GM18861 (cell line): ENCODE results near the gene PTEN.
"Not testable (repeated sequence)": the region's sequence is repeated elsewhere in the genome, so short reads cannot be mapped to it uniquely, and the experiment has no call there.

Experiments
- ATAC-seq: cut with Tn5 transposase; IDR thresholded peaks from one replicate; pipeline ENCODE4 v1.9.1; 2021; ENCODE audit not compliant: unreplicated experiment

PTEN gene

DNA sequence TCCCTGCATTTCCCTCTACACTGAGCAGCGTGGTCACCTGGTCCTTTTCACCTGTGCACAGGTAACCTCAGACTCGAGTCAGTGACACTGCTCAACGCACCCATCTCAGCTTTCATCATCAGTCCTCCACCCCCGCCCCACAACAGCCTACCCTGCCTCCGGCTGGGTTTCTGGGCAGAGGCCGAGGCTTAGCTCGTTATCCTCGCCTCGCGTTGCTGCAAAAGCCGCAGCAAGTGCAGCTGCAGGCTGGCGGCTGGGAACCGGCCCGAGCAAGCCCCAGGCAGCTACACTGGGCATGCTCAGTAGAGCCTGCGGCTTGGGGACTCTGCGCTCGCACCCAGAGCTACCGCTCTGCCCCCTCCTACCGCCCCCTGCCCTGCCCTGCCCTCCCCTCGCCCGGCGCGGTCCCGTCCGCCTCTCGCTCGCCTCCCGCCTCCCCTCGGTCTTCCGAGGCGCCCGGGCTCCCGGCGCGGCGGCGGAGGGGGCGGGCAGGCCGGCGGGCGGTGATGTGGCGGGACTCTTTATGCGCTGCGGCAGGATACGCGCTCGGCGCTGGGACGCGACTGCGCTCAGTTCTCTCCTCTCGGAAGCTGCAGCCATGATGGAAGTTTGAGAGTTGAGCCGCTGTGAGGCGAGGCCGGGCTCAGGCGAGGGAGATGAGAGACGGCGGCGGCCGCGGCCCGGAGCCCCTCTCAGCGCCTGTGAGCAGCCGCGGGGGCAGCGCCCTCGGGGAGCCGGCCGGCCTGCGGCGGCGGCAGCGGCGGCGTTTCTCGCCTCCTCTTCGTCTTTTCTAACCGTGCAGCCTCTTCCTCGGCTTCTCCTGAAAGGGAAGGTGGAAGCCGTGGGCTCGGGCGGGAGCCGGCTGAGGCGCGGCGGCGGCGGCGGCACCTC, at the start of gene PTEN, which contains the start of gene KLLN:
TSS of gene PTEN (plus strand) at position 573 of the 891 bp plus-strand sequence. CDS start 845 bp downstream, outside the sequence.
TSS of gene KLLN (minus strand) at position 481 of the 891 bp plus-strand sequence. CDS start 1,046 bp downstream, outside the sequence.
- ATAC-seq, result peak; percentile 30

DNA sequence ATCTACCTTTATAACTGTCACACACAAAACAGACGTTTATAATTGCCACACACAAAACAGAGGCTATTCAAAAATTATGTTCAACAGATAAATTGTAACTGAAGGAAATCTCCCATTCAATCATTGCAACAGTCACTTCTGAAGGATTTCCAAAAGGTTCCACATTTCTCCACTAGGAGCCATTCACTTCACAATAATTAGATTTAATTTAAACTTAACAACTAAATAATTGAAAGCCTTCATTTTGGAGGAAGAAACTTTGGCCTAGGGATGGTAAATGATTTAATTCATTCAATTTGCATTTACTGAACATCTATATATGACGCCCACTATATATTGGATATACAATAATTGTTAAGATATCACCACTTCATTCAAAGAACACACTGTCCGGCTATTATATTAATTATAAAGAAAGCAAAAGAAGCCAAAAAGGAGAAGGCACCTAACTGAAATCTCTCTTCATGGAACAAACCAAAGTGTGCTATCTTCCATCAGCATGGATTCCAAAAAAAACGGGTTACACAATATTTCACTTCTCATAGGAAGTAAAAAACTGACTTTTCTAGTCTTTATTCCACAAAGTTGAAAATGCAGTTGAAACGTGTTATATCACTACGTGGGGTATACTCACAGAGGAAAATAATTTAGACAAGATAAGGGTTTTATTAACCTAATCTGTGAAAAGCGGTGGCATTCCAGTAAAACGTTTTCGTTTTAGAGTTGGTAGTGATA, 47.1 kb upstream of the PTEN start:
- ATAC-seq, result no peak

DNA sequence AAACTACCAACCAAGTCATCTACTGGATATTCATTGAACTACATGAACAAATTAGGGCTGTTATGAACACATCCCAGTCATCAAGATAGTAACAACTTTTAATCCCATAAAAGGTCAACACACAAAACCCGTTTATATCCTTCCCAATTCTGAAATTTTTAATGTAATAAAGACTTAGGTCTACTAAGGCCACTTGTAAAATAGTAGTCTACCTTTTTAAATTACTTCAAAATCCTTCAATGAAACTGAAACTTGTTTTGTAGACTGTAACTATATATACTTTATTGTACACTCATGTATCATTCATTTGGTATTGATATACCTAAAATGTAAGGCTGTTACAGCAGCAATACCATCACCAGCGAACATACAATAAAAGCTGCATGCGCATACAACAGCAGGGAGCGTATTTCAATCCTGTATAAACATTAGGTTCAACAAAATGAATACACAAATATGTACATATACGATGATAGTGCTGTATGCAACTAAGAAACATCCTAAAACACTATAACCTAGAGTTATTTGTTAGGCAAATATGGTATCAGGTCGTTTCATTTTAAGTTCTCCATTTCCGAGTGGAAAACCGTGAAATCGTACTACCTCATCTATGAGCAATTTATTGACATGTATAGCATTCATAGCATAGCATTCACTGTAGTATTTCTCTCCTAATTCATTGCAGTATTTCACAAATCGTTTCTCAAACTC, 46.4 kb upstream of the PTEN start:
- no peak for ATAC-seq

DNA sequence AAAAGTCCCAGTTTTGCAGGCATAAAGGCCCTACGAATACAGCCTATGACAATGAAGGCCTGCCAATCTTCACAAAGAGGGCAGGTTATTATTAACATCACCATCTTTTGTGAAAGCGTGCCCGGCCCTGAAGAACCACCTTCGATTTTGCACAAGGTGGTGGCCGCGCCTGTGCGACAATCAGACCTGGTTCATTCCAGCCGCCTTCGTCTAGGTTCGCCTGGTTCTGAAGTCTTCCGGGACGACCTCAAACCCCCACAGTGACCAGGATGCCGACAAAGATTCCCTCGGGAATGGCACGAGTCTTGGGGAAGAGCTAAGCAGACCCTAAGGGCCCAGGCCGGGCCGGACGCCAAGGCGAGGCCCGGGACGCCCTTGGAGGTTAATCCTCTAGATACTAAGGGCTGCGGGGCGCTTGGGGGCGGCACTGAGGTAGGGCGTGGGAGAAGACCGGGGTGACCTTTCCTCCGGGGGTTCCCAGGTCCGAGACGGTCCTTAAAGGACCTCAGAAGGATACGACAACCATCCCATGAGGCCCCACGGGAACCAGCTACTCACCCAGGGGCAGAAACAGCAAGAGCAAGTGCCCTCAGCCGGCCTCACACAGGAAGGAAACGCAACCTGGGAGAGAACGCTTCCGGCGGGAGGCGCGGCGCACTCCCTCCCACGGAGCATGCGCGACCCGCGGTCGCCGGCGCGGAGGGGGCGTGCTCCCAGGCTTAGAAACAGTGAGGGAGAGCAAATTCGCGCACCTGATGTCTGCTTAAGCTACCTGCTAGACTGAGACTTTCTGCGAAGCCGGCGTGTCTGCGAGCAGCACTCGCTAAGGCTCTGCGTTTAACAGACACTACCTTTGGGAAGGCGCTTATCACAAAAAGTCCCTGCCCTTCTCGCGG, 45.6 kb upstream of the PTEN start, which contains the start of gene ATAD1:
TSS of gene ATAD1 (minus strand) at position 618 of the 896 bp plus-strand sequence. CDS start 3,627 bp downstream, outside the sequence.
- ATAC-seq, result peak; percentile 57

DNA sequence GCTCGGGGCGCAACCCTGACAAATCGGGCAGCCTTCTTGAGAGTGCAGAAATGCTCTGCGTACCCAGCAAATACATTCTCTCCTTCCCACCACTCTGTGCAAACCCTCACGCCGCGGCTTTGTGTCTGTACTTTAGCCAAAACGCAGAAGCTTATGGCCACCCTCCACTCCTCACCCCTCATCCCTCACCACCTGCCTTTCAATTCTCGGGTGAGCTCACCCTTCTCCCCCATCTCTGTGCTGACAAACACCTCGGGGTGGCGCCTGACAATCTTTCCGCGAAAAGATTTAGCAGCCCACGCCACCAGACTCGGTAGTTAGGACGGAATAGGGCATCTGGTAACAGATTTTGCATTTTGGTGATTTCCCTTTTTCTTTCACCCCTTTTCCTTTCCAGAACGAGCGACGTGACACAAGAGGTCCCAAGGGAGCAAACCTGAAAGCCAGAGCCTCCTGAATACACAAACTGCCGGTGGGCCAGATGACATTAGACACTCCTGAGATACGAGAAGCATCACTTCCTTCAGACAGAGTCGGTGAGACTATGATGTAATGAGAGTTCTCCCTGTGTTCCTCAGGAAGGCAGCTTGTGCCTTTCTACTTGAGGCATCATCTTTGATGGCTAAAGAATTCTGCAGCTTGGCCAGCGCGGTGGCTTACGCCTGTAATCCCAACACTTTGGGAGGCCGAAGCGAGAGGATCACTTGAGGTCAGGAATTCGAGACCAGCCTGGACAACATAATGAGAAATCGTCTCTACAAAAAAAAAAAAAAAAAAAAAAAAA, 44.7 kb upstream of the PTEN start:
- peak; percentile 46 for ATAC-seq

DNA sequence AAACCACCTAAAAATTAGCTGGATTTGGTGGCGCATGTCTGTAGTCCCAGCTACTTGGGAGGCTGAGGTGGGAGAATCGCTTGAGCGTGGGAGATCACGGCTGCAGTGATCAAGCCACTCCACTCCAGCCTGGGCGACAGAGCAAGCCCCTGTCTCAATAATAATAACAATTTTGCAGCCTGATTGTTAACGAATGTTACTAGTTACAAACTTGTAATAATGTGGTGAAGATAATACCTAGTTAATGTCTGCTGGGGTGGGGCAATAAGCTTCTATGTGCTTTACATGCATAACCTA, 44.2 kb upstream of the PTEN start:
- ATAC-seq, result no peak

DNA sequence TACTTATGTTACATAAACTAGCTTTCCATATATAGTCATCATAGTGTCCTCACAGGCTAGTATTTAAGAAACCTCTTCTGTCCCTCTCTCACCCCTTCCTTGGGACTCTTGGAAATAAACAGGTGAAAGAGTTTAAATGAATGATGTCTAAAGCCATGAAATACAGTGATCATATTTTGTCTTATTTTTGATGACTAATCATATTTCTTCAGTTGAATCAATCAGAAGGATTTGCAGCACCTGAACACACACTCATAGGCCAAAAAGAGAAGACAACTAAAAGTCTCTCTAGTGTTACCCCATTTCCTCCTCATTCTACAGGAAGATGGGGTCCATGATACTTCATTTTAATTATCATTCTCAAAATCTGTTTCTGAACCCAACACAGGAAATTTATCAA, 36.8 kb upstream of the PTEN start:
- no peak for ATAC-seq

DNA sequence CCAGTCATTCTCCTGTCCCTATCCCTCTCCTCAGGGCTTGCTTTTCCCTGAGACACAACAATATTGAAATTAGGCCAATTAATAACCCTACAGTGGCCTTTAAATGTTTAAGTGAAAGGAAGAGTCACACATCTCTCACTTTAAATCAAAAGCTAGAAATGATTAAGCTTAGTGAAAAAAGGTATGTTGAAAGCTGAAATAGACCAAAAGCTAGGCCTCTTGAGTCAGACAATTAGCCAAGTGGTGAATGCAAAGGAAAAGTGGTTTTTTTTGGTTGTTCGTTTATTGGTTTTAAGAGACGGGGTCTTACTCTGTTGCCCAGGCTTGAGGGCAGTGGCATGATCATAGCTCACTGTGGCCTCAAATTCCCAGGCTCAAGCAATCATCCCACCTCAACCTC, 35.7 kb upstream of the PTEN start:
- no peak for ATAC-seq

DNA sequence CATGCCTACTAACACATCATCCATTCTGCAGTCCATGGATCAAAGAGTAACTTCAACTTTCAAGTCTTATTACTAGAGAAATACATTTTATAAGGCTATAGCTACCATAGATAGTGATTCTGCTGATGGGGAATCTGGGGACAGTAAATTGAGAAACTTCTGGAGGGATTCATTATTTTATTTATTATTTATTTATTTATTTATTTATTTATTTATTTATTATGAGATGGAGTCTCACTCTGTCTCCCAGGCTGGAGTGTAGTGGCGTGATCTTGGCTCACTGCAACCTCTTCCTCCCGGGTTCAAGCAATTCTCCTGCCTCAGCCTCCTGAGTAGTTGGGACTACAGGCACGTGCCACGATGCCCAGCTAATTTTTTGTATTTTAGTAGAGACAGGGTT, 34.4 kb upstream of the PTEN start:
- not testable (repeated sequence) for ATAC-seq

DNA sequence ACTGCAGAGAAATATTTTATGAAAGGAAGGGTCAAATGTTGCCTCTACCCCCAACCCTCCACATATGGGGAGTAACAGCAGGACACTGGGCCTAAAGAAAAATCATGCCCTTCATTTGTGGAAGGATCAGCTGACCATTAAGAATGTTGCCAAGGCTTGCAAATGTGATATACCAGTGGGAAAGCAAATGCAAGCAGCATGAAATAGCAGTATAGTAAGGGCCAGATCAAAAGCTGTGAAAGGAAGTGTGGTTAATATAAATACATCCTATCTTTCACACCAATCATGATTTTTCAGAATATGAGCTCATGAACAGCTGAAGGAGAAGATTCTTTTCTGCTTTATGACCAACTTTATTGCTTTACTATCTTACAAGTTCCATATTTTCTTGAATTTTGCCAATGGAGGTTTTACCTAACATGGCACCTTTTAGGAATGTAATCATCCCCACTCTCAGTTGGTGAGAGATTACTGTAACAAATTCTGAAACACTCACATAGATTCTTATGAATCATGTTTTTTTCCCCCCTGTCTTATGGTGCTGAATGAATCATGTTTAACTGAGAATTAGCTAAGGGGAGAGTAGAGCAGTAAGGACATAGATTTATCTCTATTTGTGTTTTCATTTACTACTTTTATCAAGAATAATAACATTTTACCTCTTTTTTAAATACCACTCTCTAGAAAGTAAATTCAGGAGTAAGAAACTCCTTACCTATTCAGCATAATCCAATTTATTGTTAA, 33.3 kb upstream of the PTEN start:
- ATAC-seq, result no peak

DNA sequence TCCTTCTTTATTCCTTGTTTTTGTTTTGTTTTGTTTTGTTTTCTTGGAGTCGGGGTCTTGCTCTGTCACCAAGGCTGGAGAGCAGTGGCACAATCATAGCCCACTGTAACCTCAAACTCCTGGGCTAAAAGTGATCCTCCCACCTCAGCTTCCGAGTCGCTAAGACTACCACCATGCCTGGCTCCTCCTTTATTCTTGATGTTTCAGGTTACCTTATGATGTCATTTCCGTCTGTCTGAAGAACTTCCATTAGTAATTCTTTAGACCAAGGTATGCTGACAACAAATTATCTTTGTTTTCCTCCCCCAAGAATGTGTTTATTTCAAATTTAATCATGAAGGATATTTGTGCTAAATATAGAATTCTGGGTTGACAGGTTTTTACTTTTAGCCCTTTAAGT, 27.3 kb upstream of the PTEN start:
- ATAC-seq, result no peak

DNA sequence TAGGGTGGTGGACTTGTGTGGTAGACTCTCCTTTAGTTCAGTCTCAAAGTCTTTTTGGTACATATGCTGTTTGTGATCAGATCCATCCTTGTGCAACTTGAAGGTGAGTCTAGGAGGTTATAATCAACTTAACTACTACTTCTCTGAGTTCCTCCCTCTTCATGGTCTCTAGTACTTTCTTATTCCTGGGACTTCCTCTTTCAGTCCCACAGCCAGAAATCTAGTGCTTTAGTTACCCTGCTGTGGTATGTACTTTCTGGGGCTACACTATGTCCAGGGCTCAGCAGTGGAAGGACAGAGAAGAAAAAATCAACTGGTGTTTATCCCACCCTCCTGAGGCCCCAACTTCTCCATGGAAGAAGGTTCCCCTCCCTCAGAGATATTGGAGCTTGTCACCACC, 26.0 kb upstream of the PTEN start:
- no peak for ATAC-seq

DNA sequence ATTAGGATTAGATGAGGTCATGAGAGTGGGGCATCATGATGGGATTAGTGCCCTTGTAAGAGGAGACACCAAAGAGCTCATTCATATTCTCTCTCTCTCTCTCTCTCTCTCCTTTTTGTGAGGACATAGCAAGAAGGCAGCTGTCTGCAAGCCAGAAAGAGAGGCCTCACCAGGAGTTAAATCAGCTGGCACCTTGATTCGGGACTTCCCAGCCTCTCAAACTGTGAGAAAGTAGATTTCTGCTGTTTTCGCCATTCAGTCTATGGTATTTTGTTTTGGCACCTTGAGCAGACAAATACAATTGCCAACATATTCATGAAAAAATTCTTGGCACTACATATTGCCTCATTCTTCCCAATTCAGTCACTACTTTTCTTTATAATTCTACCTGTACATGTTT, 24.8 kb upstream of the PTEN start:
- no peak for ATAC-seq

DNA sequence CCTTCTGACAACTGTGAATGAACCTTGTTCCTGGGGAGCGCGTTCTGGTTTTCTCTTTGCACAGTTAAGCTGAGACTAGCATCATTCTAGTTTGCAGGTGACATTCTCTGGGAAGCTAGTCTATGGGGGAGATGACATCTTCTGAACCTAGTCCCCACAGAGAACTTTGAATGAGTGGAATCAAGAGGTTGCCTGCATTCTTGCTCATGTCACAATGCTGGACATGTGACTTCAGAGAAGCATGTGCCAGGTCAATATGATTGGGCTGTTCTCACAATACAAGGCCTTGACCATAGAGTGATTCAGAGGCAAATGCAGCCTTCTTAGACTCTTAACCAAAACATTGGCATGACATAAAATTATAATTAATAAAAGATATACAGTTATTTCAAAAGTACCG, 22.2 kb upstream of the PTEN start:
- ATAC-seq, result no peak

DNA sequence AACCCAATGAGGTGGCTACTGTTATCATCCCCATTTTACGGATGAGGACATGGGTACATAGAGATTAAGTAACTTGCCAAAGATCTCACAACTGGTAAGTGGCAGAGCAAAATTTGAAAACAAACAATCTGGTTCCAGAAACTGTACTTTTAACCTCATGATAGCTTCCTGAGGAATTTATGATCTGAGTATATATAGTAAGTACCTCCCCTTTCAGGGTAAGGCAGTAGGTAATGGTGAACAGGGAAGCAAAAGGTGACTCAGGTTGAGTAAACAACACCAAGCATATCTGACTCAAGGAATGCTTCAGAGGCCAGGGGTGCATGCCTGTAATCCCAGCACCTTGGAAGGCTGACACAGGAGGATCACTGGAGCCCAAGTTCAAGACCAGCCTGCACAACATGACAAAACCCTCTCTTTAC, 21.2 kb upstream of the PTEN start:
- no peak for ATAC-seq

DNA sequence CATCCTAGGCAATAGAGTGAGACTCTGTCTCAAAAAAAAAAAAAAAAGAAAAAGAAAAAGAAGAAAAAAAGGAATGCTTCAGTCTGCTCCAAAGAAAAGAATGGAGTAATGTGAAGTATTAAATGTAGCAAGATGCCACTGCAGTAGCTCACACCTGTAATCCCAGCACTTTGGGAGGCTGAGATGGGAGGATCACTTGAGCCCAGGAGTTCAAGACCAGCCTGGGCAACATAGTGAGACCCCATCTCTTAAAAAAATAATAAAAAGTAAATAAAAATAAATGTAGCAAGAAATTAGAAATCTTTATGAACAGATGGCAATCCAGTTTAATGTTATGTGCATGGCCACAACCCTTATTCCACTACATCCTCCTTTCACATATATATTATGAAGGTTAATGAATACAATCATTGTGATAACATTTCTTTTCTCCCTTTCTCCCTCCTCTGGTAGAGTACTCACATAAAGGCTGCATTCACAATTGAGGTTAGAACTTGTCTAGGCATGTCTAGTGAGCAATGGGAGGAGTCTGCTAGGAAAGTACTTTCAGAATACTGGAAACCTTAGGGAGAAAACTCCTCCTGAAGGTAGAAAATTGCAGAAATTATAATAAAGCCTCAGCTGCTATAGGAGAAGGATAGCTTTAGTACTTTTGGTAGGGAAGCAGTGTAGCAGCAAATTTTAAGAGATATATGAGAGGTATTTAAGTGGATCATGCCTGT, 20.5 kb upstream of the PTEN start:
- ATAC-seq, result no peak

DNA sequence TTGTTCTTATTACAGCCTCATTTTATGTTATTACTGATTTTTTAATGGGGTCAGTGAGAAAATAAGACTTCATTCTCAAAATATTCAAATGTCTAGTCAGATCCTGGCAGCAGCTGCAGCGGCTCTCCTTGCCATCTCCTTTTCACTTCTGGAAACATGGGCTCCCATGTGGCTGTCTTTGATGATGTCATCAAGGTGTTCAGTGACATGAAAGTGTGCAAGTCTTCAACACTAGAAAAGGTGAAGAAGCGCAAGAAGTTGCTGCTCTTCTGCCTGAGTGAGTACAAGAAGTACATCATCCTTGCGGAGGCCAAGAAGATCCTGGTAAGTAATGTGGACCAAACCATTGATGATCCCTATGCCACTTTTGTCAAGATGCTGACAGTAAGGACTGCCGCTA, 19.7 kb upstream of the PTEN start:
- no peak for ATAC-seq

DNA sequence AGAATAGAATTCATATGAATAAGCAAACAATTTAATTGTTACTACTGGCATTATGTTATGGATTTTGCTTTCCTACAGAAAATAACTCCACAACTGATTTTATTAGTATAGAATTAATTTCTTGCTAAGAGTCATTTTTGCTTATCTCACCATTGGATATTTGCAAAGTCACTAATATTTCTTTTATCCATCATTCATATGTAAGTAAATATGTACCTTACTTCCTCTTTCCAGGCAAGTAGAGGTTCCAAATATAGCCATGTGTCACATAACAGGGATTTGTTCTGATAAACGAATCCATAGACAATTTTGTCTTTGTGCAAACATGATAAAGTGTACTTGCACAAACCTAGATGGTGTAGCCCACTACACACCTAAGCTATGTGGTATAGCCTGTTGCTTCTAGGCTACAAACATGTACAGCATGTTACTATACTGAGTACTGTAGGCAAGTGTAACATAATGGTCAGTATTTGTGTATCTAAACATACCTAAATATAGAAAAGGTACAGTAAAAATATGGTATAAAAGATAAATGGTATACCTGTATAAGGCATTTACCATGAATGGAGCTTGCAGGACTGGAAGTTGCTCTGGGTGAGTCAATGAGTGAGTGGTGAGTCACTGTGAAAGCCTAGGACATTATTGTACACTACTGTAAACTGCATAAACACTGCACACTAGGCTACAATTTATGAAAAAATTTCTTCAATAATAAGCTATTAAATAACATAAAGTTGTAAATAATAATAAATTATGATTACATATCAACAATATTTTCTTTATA, 18.4 kb upstream of the PTEN start:
- no peak for ATAC-seq
